Endothelial cell (in vitro differentiated cells): ENCODE measurements around the gene KHSRP. TPM values are rescaled to one million over a fixed set of nuclear protein-coding genes. Genes with fewer than 3 reads are reported as not detected.

ENCODE experiments used
- DNase-seq: peaks from one replicate; pipeline ENCODE4 v3.0.0; 2021; ENCODE audit warnings: low spot score
- H3K27ac Mint-ChIP-seq: one replicate; pipeline ENCODE4 v1.8.0; 2021; ENCODE audit warnings: mixed read lengths, inconsistent platforms; ENCODE audit not compliant: unreplicated experiment
- H3K27me3 Mint-ChIP-seq: one replicate; pipeline ENCODE4 v1.8.0; 2021; ENCODE audit warnings: mild to moderate bottlenecking, moderate library complexity, mixed read lengths, inconsistent platforms; ENCODE audit not compliant: unreplicated experiment
- H3K36me3 Mint-ChIP-seq: one replicate; pipeline ENCODE4 v1.8.0; 2021; ENCODE audit warnings: mild to moderate bottlenecking, low read depth, mixed read lengths, inconsistent platforms; ENCODE audit not compliant: unreplicated experiment
- H3K4me1 Mint-ChIP-seq: one replicate; pipeline ENCODE4 v1.8.0; 2021; ENCODE audit warnings: mild to moderate bottlenecking, mixed read lengths, inconsistent platforms; ENCODE audit not compliant: unreplicated experiment
- H3K4me3 Mint-ChIP-seq: one replicate; pipeline ENCODE4 v1.8.0; 2021; ENCODE audit warnings: mild to moderate bottlenecking, mixed read lengths, inconsistent platforms; ENCODE audit not compliant: unreplicated experiment
- H3K9me3 Mint-ChIP-seq: one replicate; pipeline ENCODE4 v1.8.0; 2021; ENCODE audit warnings: mixed read lengths, inconsistent platforms; ENCODE audit not compliant: unreplicated experiment
- total RNA-seq: library from RNA; stranded (reverse); fragmentation: NEBNext Ultra II Directional; extraction: Animal tissue kit (Norgen Biotek cat#: 25700); gene quantifications from one replicate; pipeline ENCODE4 v1.2.1, GENCODE V29; 2021; ENCODE audit not compliant: unreplicated experiment
- TF ChIP-seq, protein P1 (sequence below): fragments of 200-600 bp; sonication (generic); IDR thresholded peaks from one replicate; pipeline ENCODE4 v1.5.0; 2021; ENCODE audit warnings: antibody characterized with exemption; ENCODE audit not compliant: unreplicated experiment

KHSRP gene
- total RNA-seq, 1 donor from 2014 or later, result 290 TPM

DNA sequence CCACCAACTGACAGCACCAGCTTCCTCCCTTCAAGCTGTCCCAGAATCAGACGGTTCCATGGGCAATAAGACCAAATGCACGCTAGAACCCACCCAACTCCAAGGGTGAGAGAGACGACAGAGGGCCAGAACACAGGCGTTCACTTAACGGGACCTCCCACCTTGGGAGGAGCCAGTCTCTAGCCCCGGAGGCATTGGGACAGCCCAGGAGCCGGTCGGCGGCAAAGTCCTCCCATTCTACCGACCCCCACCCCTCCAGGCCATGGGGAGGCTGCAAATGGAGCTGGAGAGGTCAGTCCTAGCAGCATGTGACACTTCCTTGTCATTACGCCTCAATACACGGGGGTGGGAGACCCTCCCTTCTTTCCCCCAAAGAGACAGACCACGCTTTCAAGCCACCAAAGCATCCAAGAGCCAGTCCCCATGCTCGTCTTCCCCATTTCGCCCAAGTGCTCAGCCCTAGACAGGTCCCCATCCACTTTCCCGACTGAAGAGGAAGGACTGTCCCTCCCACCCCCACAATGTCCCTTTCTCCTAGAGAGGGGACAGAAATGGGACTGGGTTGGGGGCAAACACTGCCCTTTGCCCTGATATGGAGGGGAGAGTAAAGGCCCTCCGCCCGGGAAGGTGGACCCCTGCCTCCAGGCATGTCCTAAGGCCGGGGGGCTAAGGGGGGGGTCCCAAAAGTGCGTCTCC is 964 bp downstream of the KHSRP start:
- Mint-ChIP-seq H3K4me3 (peak overlapping the region; percentile 96), H3K27me3 (peaks cover 20% of the 10 kb centered on the region), H3K27ac (peak overlapping the region; percentile 77), H3K9me3 (peaks cover 6% of the 10 kb centered on the region), H3K4me1 (peaks cover 15% of the 10 kb centered on the region), H3K36me3 (peaks cover 26% of the 10 kb centered on the region)
- TF ChIP-seq, protein P1, sequence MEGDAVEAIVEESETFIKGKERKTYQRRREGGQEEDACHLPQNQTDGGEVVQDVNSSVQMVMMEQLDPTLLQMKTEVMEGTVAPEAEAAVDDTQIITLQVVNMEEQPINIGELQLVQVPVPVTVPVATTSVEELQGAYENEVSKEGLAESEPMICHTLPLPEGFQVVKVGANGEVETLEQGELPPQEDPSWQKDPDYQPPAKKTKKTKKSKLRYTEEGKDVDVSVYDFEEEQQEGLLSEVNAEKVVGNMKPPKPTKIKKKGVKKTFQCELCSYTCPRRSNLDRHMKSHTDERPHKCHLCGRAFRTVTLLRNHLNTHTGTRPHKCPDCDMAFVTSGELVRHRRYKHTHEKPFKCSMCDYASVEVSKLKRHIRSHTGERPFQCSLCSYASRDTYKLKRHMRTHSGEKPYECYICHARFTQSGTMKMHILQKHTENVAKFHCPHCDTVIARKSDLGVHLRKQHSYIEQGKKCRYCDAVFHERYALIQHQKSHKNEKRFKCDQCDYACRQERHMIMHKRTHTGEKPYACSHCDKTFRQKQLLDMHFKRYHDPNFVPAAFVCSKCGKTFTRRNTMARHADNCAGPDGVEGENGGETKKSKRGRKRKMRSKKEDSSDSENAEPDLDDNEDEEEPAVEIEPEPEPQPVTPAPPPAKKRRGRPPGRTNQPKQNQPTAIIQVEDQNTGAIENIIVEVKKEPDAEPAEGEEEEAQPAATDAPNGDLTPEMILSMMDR, result no peak
- peak; percentile 52 for DNase-seq

GRCh38 chr19:6421075-6422014 is 3.3 kb downstream of the KHSRP start:
- no peak overlapping the region for H3K27ac Mint-ChIP-seq
- H3K27me3 Mint-ChIP-seq, result peaks cover 20% of the 10 kb centered on the region
- H3K4me3 Mint-ChIP-seq, result peak overlapping the region; percentile 69
- H3K36me3 Mint-ChIP-seq, result peaks cover 31% of the 10 kb centered on the region
- peaks cover 15% of the 10 kb centered on the region for H3K4me1 Mint-ChIP-seq
- TF ChIP-seq, protein P1, result no peak
- peaks cover 6% of the 10 kb centered on the region for H3K9me3 Mint-ChIP-seq
- no peak for DNase-seq

GRCh38 chr19:6418562-6418932 is 6.1 kb downstream of the KHSRP start:
- Mint-ChIP-seq H3K36me3 (peaks cover 31% of the 10 kb centered on the region), H3K27me3 (peaks cover 13% of the 10 kb centered on the region), H3K9me3 (no peaks in the 10 kb centered on the region), H3K4me3 (no peak overlapping the region), H3K27ac (no peak overlapping the region), H3K4me1 (peaks cover 15% of the 10 kb centered on the region)
- TF ChIP-seq, protein P1, result no peak
- no peak for DNase-seq

GRCh38 chr19:6417713-6418561 is 6.7 kb downstream of the KHSRP start:
- TF ChIP-seq, protein P1, result no peak
- Mint-ChIP-seq H3K27ac (no peak overlapping the region), H3K4me1 (peaks cover 10% of the 10 kb centered on the region), H3K36me3 (peaks cover 26% of the 10 kb centered on the region), H3K27me3 (peaks cover 7% of the 10 kb centered on the region), H3K9me3 (no peaks in the 10 kb centered on the region), H3K4me3 (no peak overlapping the region)
- DNase-seq, result peak; percentile 34
